ENCODE measurements around the gene CENPC. TPM values are rescaled to one million over a fixed set of nuclear protein-coding genes. Genes with fewer than 3 reads are reported as not detected.
"Not testable (repeated sequence)": the region's sequence is repeated elsewhere in the genome, so short reads cannot be mapped to it uniquely, and the experiment has no call there.

Gene CENPC
- total RNA-seq, 2 experiments from 2014 or later = 33.2 to 33.7 TPM

DNA sequence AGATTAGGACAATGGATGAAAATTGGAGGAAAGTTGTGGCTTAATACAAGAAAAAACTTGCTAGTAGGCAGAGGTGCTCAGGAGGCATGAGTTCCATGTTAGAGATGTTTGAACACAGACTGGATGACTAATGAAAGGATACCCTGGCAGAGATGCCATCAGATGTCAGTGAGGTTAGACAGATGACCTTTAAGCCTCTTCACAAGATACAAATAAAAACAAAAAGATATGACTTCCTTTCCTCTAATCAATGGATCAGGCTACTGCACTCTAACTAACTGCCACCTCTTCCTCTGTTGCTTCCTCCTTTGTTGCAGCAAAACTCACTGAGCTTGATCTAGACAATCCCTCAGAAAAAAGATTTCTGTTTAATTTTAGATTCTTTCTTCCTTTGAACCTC is 27.9 kb upstream of the CENPC start:
- no peaks in the 10 kb centered on the region for H3K9me3 Mint-ChIP-seq (ENCODE audit: insufficient read depth)
- no peak for DNase-seq
- peak; percentile 55 for ATAC-seq
- no peaks in the 10 kb centered on the region for H3K27me3 Mint-ChIP-seq (ENCODE audit: low read depth)
- peak overlapping the region; percentile 0 for H3K27ac Mint-ChIP-seq
- peaks cover 44% of the 10 kb centered on the region for H3K4me1 Mint-ChIP-seq (ENCODE audit: low read depth)
- ChIA-PET POLR2A (interaction anchor here (0.5 kb wide), 1 partner anchor 43 kb away, joined by 3 read pairs; no protein-coding TSS in a partner anchor), CTCF (interaction anchor here (1.0 kb wide), 1 partner anchor 174 kb away, joined by 3 read pairs; no protein-coding TSS in a partner anchor)
- H3K4me3 Mint-ChIP-seq = no peak overlapping the region
- peaks cover 39% of the 10 kb centered on the region for H3K36me3 Mint-ChIP-seq (ENCODE audit: low read depth)

DNA sequence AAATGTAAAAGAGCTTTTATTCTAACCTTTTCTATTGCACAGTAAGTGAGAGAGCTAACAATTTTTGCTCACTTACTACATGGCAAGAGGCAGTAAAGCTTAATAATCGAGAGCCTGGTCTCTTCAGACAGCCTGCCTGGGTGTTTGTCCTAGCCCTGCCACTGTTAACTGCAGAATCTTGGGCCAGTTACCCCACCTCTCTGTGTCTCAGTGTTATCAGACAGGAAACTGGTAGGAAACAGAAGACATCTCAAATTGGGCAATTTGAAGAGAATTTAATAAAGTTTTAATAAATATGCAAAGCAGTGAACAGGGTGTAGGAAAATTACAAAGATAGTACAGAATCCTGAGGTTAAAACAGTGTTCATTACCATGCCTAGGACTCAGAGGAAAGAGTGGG is 26.7 kb upstream of the CENPC start:
- ATAC-seq (no peak), DNase-seq (no peak)
- ChIA-PET CTCF (interaction anchor here (2.1 kb wide), 1 partner anchor 9 kb away, joined by 5 read pairs; no protein-coding TSS in a partner anchor), POLR2A (no interaction called here)
- Mint-ChIP-seq H3K4me1 (ENCODE audit: low read depth) (peaks cover 43% of the 10 kb centered on the region), H3K4me3 (no peak overlapping the region), H3K36me3 (ENCODE audit: low read depth) (peaks cover 33% of the 10 kb centered on the region), H3K9me3 (ENCODE audit: insufficient read depth) (no peaks in the 10 kb centered on the region), H3K27me3 (ENCODE audit: low read depth) (no peaks in the 10 kb centered on the region), H3K27ac (no peak overlapping the region)

DNA sequence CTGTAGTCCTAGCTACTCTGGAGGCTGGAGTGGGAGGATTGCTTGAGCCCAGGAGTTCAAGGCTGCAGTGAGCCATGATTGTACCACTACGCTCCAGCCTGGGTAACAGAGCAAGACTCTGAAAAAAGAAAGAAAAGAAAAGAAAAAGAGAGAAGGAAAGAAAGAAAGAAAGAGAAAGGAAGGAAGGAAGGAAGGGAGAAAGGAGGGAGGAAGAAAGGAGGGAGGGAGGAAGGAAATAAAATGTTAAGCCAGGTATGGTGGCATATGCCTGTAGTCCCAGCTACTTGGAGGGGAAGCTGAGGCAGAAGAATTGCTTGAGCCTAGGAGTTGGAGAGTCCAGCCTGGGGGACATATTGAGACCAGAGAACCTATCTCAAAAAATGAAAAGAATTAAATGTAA is 25.2 kb upstream of the CENPC start:
- CTCF ChIA-PET = interaction anchor here (2.1 kb wide), 1 partner anchor 11 kb away, joined by 5 read pairs; no protein-coding TSS in a partner anchor
- H3K27ac Mint-ChIP-seq = peak overlapping the region; percentile 72

DNA sequence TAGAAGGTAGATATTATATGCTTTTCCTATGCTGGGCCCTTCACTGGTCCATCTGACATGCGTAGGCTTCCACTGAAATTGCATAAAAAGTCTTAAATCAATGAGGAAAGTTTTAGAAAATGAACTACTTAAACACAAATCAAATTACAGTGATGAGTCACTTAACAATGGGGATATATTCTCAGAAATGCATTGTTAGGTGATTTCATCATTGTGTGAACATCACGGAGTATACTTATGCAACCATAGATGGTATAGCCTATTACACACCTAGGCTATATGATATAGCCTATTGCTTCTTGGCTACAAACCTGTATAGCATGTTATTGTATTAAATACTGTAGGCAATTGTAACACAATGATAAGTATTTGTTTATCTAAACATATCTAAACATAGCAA is 23.5 kb upstream of the CENPC start:
- no peak for ATAC-seq
- DNase-seq = no peak
- Mint-ChIP-seq H3K27ac (no peak overlapping the region), H3K36me3 (ENCODE audit: low read depth) (peaks cover 24% of the 10 kb centered on the region), H3K27me3 (ENCODE audit: low read depth) (no peaks in the 10 kb centered on the region), H3K4me3 (no peak overlapping the region), H3K9me3 (ENCODE audit: insufficient read depth) (no peaks in the 10 kb centered on the region), H3K4me1 (ENCODE audit: low read depth) (peaks cover 28% of the 10 kb centered on the region)
- CTCF ChIA-PET = no interaction called here
- POLR2A ChIA-PET = no interaction called here

More for the DNA sequence above, 25.2 kb upstream of the CENPC start:
- POLR2A ChIA-PET = interaction anchor here (0.7 kb wide), 1 partner anchor 80 kb away, joined by 3 read pairs; no protein-coding TSS in a partner anchor
- no peak for ATAC-seq
- no peaks in the 10 kb centered on the region for H3K27me3 Mint-ChIP-seq (ENCODE audit: low read depth)
- H3K9me3 Mint-ChIP-seq (ENCODE audit: insufficient read depth) = no peaks in the 10 kb centered on the region
- no peak for DNase-seq
- no peak overlapping the region for H3K4me3 Mint-ChIP-seq
- peaks cover 27% of the 10 kb centered on the region for H3K36me3 Mint-ChIP-seq (ENCODE audit: low read depth)
- H3K4me1 Mint-ChIP-seq (ENCODE audit: low read depth) = peaks cover 39% of the 10 kb centered on the region

DNA sequence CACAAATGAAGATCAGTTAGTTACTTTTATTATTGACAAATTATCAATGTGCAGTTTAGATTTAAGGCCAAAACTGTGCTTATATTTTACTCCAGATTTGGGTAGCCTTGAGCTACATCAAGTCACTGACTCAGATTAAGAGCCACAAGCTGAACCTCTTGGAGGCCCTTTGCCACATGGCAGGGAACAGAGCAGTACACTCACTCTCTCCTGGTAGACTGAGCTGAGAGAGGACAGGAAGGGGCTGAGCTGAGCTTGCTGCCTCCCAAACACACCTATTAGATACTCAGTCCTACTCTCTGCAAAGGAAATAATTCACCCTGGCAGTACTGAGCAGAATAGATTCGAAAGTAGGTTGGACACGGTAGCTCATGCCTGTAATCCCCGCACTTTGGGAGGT is 21.0 kb upstream of the CENPC start:
- ChIA-PET POLR2A (interaction anchor here (1.0 kb wide), 1 partner anchor 132 kb away, joined by 3 read pairs; no protein-coding TSS in a partner anchor), CTCF (no interaction called here)
- H3K9me3 Mint-ChIP-seq (ENCODE audit: insufficient read depth) = peaks cover 4% of the 10 kb centered on the region
- no peak for DNase-seq
- H3K27ac Mint-ChIP-seq = no peak overlapping the region
- no peak overlapping the region for H3K4me3 Mint-ChIP-seq
- H3K36me3 Mint-ChIP-seq (ENCODE audit: low read depth) = peaks cover 17% of the 10 kb centered on the region
- H3K4me1 Mint-ChIP-seq (ENCODE audit: low read depth) = peaks cover 15% of the 10 kb centered on the region
- ATAC-seq = no peak
- no peaks in the 10 kb centered on the region for H3K27me3 Mint-ChIP-seq (ENCODE audit: low read depth)

DNA sequence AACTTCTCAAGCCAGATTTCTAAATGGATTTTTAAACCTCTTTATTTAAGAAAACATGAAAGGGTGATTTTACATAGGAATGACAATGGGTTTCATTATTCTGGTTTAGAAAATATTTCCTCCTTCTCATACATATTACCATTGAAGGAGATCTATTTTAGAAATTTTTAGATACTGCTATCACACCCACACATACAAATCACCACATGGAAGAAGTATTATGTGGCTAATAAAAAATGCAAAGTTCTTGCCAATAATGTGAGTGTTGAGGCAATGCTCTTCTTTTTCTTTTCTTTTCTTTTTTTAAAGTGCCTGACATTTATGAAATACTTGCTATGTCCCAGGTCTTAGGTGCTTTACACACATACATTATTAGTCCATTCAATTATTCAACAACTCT is 20.0 kb upstream of the CENPC start:
- DNase-seq (no peak), ATAC-seq (no peak)
- Mint-ChIP-seq H3K4me1 (ENCODE audit: low read depth) (peaks cover 19% of the 10 kb centered on the region), H3K36me3 (ENCODE audit: low read depth) (peaks cover 20% of the 10 kb centered on the region), H3K9me3 (ENCODE audit: insufficient read depth) (peaks cover 4% of the 10 kb centered on the region), H3K27me3 (ENCODE audit: low read depth) (no peaks in the 10 kb centered on the region), H3K27ac (no peak overlapping the region), H3K4me3 (no peak overlapping the region)
- ChIA-PET CTCF (no interaction called here), POLR2A (no interaction called here)

DNA sequence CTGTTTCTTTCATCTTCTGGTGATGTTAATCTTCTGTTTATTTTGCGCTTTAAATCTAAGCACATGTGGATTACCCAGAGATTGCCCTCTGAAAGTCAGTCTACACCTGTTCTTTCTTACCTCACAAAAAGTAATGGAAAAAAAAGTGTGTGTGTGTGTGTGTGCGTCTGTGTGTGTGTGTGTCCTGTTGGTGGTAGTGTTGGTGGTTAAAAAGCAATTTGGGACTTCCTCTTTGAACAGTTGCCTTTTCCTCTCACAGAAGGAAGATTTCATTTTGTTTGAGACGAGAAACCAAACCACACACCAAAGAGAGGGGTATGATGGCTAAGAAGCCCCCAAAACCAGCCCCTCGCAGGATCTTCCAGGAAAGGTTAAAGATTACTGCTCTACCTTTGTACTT is 13.2 kb upstream of the CENPC start, which contains the start of gene STAP1:
Gene STAP1 (plus strand): TSS at position 235 of the 400 bp plus-strand sequence. CDS start 83 bp downstream, at position 318.
- ATAC-seq = peak; percentile 76
- H3K36me3 Mint-ChIP-seq (ENCODE audit: low read depth) = peaks cover 15% of the 10 kb centered on the region
- H3K4me1 Mint-ChIP-seq (ENCODE audit: low read depth) = peaks cover 42% of the 10 kb centered on the region
- peak within 1 kb of the TSS; percentile 91 for H3K27ac Mint-ChIP-seq
- DNase-seq = peak; percentile 65
- ChIA-PET CTCF (interaction anchor here (1.7 kb wide), 1 partner anchor 12 kb away, joined by 5 read pairs; no protein-coding TSS in a partner anchor), POLR2A (no interaction called here)
- H3K27me3 Mint-ChIP-seq (ENCODE audit: low read depth) = no peaks in the 10 kb centered on the region
- peaks cover 4% of the 10 kb centered on the region for H3K9me3 Mint-ChIP-seq (ENCODE audit: insufficient read depth)
- peak within 1 kb of the TSS; percentile 88 for H3K4me3 Mint-ChIP-seq

DNA sequence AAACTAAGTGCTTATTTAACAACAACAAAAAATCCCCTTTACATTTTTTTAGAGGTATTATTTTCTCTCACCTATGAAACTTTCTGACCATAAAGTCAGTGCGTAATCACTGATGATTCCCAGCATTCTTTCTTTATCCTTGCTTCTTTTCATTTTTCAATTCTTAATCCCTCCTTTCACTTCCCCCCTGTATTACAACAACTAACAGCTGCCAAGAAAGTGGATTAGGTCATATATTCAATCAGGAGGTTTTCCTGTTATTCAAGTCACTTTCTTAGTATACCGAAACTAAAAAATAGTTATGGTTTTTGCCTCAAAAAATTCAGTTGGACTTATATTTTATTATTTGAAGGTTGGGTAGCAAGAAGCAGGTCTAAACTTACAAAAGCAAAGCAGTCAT is 11.1 kb upstream of the CENPC start:
- H3K4me1 Mint-ChIP-seq (ENCODE audit: low read depth) = peaks cover 44% of the 10 kb centered on the region
- H3K27ac Mint-ChIP-seq = no peak overlapping the region
- H3K4me3 Mint-ChIP-seq = no peak overlapping the region
- H3K9me3 Mint-ChIP-seq (ENCODE audit: insufficient read depth) = no peaks in the 10 kb centered on the region
- ATAC-seq (no peak), DNase-seq (no peak)
- ChIA-PET POLR2A (interaction anchor here (1.5 to 1.7 kb wide), 2 partner anchors 11 kb away, joined by 4 read pairs; partner anchors contain the start of gene CENPC), CTCF (interaction anchor here (0.9 to 1.7 kb wide), 4 partner anchors 10 to 145 kb away, joined by 3 to 5 read pairs (median 3); no protein-coding TSS in a partner anchor)
- H3K27me3 Mint-ChIP-seq (ENCODE audit: low read depth) = no peaks in the 10 kb centered on the region
- peaks cover 9% of the 10 kb centered on the region for H3K36me3 Mint-ChIP-seq (ENCODE audit: low read depth)

DNA sequence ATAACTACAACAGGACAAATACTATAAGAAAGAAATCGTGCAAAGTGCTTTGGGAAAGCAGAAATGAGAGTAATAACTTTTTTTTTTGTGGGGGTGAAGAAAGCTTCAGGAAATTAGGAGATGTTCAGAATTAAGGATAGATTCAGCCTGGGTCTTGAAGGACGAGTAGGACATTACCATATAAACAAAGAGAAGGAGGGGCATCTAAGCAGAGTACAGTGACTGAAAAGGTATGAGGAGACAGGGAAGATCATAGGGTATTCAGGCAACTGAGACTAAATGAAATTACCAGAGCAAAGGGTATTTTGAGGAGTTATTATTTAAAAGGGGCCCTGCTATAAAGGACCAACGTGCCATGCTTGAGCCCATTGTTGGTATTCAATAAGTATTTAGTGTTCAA is 10.1 kb upstream of the CENPC start:
- Mint-ChIP-seq H3K4me1 (ENCODE audit: low read depth) (peaks cover 41% of the 10 kb centered on the region), H3K27ac (no peak overlapping the region)
- POLR2A ChIA-PET = interaction anchor here (1.7 kb wide), 1 partner anchor 10 kb away, joined by 4 read pairs; the partner anchor contains the start of gene CENPC

DNA sequence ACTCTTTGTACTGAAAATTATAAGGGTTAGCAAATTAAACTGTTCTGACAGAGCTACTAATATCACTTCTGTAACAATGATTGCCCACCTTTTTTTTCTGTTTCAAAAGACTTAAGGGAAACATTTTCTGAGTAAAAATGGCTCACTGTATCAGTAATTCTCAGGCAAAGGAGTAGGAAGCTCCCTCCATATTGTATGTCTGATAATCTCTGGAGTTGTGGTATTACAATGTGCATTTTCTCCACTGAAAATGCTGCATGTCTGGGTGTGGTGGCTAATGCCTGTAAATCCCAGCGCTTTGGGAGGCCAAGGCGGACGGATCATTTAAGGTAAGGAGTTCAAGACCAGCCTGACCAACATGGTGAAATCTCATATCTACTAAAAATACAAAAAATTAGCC is 8.8 kb upstream of the CENPC start:
- POLR2A ChIA-PET = interaction anchor here (0.8 kb wide), 1 partner anchor 9 kb away, joined by 3 read pairs; no protein-coding TSS in a partner anchor

More for the DNA sequence above, 10.1 kb upstream of the CENPC start:
- no peaks in the 10 kb centered on the region for H3K9me3 Mint-ChIP-seq (ENCODE audit: insufficient read depth)
- no peaks in the 10 kb centered on the region for H3K27me3 Mint-ChIP-seq (ENCODE audit: low read depth)
- DNase-seq (no peak), ATAC-seq (no peak)
- H3K4me3 Mint-ChIP-seq = no peak overlapping the region
- CTCF ChIA-PET = no interaction called here
- peaks cover 2% of the 10 kb centered on the region for H3K36me3 Mint-ChIP-seq (ENCODE audit: low read depth)

DNA sequence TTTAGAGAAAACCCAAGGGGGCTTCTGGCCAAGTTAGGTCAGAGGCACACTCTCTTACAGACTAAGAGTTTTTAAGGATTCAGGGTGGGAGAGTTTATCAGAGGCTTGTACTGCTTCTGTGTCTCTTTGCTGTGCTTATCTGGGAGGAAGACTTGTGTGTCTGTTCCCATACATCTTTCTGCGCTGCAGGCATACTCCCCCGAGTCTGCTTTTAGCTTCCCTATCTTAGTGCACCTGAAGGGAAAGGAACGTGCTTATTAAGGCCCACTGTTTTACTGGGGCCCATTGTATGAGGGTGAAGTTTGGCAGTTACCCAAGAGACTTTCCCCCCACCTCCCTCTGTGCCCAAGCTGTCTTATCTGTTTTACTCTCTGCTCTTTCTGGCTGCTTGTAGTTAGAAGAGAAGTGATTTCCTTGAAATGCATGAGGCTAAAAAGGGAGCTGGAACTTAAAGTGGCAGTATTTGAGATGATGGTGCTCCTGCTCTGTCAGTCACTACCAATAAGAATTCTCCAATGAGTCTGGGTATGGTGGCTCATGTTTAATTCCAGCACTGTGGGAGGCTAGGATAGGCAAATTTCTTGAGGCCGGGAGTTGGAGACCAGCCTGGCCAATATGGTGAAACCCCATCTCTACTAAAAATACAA is 7.0 kb upstream of the CENPC start:
- not testable (repeated sequence) for H3K9me3 Mint-ChIP-seq (ENCODE audit: insufficient read depth); H3K4me3 Mint-ChIP-seq; H3K27ac Mint-ChIP-seq; ATAC-seq; H3K27me3 Mint-ChIP-seq (ENCODE audit: low read depth); H3K36me3 Mint-ChIP-seq (ENCODE audit: low read depth); DNase-seq
- ChIA-PET POLR2A (interaction anchor here (0.7 kb wide), 1 partner anchor 8 kb away, joined by 4 read pairs; no protein-coding TSS in a partner anchor), CTCF (interaction anchor here (2.0 to 2.2 kb wide), 2 partner anchors 194 to 358 kb away, joined by 4 to 11 read pairs; no protein-coding TSS in a partner anchor)
- peaks cover 22% of the 10 kb centered on the region for H3K4me1 Mint-ChIP-seq (ENCODE audit: low read depth)

More for the DNA sequence above, 8.8 kb upstream of the CENPC start:
- Mint-ChIP-seq H3K9me3 (ENCODE audit: insufficient read depth) (no peaks in the 10 kb centered on the region), H3K4me3 (no peak overlapping the region), H3K36me3 (ENCODE audit: low read depth) (peaks cover 2% of the 10 kb centered on the region), H3K27ac (no peak overlapping the region), H3K27me3 (ENCODE audit: low read depth) (no peaks in the 10 kb centered on the region), H3K4me1 (ENCODE audit: low read depth) (peaks cover 36% of the 10 kb centered on the region)
- CTCF ChIA-PET = interaction anchor here (0.9 to 2.2 kb wide), 3 partner anchors 31 to 356 kb away, joined by 3 to 11 read pairs (median 4); no protein-coding TSS in a partner anchor
- ATAC-seq = no peak
- DNase-seq = no peak

DNA sequence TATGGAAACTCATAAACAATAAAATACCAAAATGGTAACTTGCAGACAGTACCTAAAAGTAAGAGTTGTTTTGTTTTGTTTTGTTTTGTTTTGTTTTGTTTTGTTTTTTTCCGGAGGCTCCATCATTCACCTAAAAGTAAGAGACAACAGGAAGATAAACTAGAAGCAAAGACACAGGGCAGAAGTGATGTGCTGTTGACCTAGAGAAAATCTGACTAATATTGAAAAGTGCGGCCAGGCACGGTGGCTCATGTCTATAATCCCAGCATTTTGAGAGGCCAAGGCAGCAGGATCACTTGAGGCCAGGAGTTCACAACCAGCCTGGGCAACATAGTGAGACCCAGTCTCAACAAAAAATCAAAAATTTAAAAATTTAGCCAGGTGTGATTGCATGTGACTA is 5.6 kb upstream of the CENPC start:
- CTCF ChIA-PET = interaction anchor here (2.3 kb wide), 1 partner anchor 361 kb away, joined by 15 read pairs; no protein-coding TSS in a partner anchor
- Mint-ChIP-seq H3K9me3 (ENCODE audit: insufficient read depth) (no peaks in the 10 kb centered on the region), H3K36me3 (ENCODE audit: low read depth) (no peaks in the 10 kb centered on the region), H3K27ac (no peak overlapping the region), H3K4me3 (no peak overlapping the region), H3K4me1 (ENCODE audit: low read depth) (peaks cover 18% of the 10 kb centered on the region), H3K27me3 (ENCODE audit: low read depth) (no peaks in the 10 kb centered on the region)
- POLR2A ChIA-PET = no interaction called here
- no peak for DNase-seq
- no peak for ATAC-seq

All from activated CD8-positive, alpha-beta T cell treated with anti-CD3 and anti-CD28 coated beads, Interleukin-2, amount 10 ng/mL, durations not matched to agents 7 days and 5 days (primary cell).